ENCODE measurements around the gene TULP4.
"Not testable (repeated sequence)": the region's sequence is repeated elsewhere in the genome, so short reads cannot be mapped to it uniquely, and the experiment has no call there.

Gene TULP4

DNA sequence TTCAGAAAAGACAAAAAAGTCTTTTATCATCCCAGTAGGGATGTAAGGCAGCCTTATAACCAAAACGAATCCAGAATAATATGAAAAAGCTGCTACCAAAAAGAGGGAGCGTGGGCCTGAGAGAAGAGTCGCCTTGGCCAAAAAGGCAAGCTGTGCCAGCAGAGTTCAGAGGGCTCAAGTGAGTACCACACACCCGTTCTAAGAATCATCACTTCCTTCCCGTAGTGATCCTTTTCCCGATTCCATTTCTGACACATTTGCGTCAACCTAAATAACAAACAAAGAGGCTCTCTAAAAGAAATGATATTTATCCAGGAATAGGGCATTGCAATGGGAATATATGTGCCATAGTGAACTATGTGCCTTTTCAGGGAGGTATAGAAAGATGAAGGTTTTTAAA, 243.8 kb downstream of the TULP4 start:
- H3K4me3 ChIP-seq (ENCODE audit: low read length) = no peak overlapping the region
- no peak for DNase-seq (ENCODE audit: low read depth)
- no peak for TF ChIP-seq CTCF (IDR thresholded peaks at IDR 0.05; ENCODE audit: insufficient read depth, low read depth, low read length, missing control alignments)

DNA sequence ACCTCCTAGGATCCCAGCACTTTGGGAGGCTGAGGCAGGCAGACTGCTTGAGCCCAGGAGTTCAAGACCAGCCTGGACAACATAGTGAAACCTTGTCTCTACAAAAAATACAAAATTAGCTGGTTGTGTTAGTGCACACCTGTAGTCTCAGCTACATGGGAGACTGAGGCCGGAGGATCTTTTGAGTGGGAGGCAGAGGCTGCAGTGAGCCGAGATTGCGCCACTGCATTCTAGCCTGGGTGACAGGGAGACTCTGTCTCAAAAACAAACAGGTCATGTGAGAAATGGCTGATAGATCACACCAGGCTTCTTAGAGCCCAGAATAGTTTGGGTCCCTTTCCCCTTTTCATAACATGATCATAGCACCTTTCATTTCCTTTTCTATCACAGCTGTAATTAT, 244.8 kb downstream of the TULP4 start:
- not testable (repeated sequence) for DNase-seq (ENCODE audit: low read depth); H3K4me3 ChIP-seq (ENCODE audit: low read length)

GRCh38 chr6:158557927-158558326, 245.7 kb downstream of the TULP4 start:
- no peak overlapping the region for H3K4me3 ChIP-seq (ENCODE audit: low read length)
- DNase-seq (ENCODE audit: low read depth) = no peak
- TF ChIP-seq CTCF (IDR thresholded peaks at IDR 0.05; ENCODE audit: insufficient read depth, low read depth, low read length, missing control alignments) = no peak

DNA sequence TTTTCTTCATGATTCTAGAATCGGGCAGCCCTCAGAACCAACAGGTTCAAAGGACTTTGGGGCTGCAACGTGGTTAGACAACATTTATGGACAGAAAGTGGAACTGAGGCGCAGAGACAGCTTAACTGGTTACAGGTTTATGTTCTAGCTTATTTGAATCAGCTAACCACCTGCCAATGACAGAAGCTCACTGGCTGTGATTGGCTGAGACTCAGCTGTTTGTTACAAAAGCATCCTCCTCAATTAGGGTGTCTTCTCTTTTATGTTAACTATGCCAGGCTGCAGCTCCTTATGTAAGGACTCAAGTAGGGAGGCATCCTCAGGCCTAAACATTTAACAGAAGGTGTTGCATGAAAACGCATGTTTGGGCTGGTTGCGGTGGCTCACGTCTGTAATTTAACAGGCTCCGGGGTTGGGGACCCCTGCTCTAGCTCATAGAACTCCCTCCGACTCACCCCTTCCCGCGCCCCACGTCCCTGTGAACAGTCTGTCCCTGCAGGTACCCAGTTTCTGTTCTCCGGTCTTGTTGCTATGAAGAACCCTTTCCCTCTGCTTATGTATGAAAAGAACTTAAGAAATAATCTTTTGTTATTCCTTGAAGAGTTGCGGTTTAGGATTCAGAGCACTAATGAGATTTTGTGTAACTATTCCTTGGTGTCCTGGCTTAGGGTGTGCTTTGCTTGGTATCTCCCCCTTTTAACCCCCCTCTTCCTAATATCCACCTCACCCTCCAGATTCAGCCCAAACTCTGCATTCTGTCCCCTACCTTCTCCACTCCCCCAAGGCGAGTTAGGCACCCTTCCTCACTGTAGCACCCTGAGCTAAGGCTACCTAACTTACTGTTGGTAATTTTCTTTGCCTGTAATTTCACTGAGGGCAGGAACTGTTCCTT, 246.4 kb downstream of the TULP4 start:
- H3K4me3 ChIP-seq (ENCODE audit: low read length) = no peak overlapping the region
- no peak for DNase-seq (ENCODE audit: low read depth)

GRCh38 chr6:158559338-158559894, 247.2 kb downstream of the TULP4 start:
- peak overlapping the region; percentile 67 for H3K4me3 ChIP-seq (ENCODE audit: low read length)
- no peak for DNase-seq (ENCODE audit: low read depth)
- no peak for TF ChIP-seq CTCF (IDR thresholded peaks at IDR 0.05; ENCODE audit: insufficient read depth, low read depth, low read length, missing control alignments)

More for the DNA sequence above, 246.4 kb downstream of the TULP4 start:
- no peak for TF ChIP-seq CTCF (IDR thresholded peaks at IDR 0.05; ENCODE audit: insufficient read depth, low read depth, low read length, missing control alignments)

- peak; percentile 86 for DNase-seq (ENCODE audit: low read depth)
- TF ChIP-seq CTCF (IDR thresholded peaks at IDR 0.05; ENCODE audit: insufficient read depth, low read depth, low read length, missing control alignments) = no peak
These were observed 247.9 kb downstream of the TULP4 start, which contains the start of gene TMEM181 for GRCh38 chr6:158559895-158560835. TMEM181 (plus strand) TSS chr6:158560091; CDS start chr6:158560225, 134 bp downstream.

More at GRCh38 chr6:158559895-158560835, 247.9 kb downstream of the TULP4 start, which contains the start of gene TMEM181:
- H3K4me3 ChIP-seq (ENCODE audit: low read length) = peak within 1 kb of the TSS; percentile 70

Measured in epithelial cell of esophagus (primary cell).